CD4-positive, alpha-beta T cell treated with Interleukin-2 at 100 ng/mL for 4 hours (primary cell): ENCODE measurements around the gene PARD3.
"Not testable (repeated sequence)": the region's sequence is repeated elsewhere in the genome, so short reads cannot be mapped to it uniquely, and the experiment has no call there.

Experiments
- DNase-seq: peaks from one replicate; pipeline ENCODE4 v3.0.0-alpha.2; 2020; ENCODE audit warnings: low spot score

PARD3 gene

DNA sequence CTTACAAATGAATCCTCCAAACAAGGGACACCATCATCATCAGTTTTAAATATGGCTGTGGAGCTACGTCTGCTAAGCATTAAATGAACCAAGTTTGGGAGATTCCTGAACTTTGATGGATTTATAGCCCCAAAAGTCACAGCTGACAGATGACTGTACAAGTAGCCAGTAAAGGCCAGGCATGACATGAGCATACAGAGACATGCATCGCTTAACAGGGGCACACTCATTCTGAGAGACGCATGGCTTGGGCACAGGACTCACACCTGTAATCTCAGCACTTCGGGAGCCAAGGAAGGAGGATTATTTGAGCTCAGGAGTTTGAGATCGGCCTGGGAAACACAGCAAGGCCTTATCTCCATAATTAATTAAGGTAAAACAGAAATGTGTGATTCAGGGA, 166.2 kb downstream of the PARD3 start:
- DNase-seq: no peak

DNA sequence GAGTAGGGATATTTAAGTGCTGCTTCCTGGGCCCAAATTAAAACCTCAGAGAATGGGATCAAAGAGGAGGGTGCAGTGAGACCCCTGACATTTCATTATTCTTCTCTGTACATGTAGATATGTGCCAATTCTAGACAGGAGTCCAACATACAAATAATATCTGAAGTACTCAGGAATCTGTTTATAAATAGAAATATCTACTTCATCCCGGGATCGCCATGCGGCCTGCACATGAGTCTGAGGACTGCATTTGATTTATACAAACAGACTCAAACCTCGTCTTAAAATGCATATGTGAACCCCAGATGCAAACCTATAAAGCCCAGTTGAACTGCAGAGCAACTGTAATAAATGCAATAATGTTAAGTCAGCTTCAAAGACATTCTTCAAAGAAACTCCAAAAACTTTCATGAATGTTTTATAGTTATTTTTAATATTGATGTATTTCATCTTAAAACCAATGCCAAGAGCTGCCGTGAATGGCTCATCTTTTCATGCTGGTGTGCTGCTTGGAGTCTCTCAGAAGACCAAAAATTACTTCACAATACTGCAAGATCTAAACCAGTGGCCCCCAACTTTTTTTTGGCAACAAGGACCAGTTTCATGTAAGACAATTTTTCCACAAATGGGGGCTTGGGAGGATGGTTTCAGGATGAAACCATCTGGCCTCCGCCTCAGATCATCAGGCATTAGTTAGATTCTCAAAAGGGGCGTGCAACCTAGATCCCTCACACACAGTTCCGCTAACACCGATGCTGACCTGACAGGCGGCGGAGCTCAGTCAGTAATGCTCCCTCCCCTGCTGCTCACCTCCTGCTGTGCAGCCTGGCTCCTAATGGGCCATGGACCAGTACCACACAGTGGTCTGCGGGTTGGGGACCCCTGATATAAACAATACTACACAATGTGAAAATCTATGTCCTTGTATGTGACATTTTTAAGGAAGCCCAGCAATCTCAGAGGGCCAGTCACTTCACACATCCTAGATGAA, 166.9 kb downstream of the PARD3 start:
- DNase-seq: no peak

DNA sequence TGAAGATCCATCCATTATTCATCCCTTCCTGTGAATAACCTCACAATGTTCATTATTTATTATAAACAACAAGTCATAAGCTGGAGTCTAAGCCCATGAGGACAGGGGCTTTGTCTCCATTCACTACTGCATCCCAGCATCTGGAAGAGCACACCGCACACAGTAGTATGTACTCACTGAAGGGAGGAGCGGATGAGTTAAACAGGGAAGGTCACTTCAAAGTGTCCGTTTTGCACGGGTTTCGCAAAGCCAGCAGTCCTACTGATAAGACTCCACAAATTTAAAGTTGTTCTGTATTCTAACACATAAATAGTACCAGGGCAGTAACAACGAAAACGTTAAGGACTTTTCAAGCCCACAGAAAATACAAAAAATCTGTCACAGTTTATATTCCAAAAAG, 167.9 kb downstream of the PARD3 start:
- DNase-seq: no peak

DNA sequence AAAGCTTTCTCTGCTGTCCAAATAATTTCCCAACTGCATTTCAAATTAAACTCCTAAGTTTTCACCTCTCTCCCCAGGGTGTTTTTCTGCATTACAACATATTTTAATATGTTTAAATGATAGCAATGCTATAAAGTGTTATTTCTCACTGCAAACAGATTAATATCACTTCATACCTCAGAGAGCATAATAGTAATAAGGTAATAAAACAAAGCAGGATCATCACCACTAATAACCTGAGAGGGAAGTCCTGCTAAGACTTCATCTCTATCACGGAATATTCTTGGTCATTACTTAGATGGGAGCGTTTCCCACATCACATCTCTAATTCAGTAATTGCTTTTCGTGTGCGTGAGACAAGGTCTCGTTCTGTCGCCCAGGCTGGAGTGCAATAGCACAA, 168.8 kb downstream of the PARD3 start:
- DNase-seq: no peak

DNA sequence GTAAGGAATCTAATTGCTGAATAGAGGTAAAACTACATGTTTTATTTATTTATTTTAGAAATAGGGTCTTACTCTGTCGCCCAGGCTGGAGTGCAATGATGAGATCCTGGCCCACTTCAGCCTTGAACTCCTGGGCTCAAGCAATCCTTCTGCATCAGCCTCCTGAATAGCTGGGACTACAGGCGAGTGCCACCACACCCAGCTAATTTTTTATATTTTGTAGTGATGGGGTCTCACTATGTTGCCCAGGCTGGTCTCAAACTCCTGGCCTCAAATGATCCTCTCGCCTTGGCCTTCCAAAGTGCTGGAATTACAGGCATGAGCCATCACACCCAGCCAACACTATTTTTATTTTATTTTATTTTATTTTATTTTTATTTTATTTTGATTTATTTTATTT, 170.3 kb downstream of the PARD3 start:
- DNase-seq: not testable (repeated sequence)

DNA sequence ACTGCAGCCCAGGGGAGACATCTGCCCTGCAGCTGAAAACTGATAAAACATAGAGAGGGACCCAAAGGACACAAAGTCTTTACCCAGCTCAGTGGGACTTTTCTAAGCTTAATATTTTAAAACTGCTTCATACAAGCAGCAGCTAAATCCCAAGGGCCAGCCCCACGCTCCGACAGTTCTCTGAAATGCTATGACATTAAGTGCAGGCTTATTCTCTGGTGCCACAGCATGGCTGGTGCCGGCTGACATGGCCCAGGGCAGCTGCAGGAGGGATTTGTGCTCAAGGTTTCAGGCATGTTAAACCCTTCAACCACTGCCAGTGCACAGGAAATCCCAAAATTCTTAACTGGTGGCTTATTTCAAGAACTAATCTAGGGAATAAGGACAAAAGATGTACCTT, 170.9 kb downstream of the PARD3 start:
- no peak for DNase-seq

DNA sequence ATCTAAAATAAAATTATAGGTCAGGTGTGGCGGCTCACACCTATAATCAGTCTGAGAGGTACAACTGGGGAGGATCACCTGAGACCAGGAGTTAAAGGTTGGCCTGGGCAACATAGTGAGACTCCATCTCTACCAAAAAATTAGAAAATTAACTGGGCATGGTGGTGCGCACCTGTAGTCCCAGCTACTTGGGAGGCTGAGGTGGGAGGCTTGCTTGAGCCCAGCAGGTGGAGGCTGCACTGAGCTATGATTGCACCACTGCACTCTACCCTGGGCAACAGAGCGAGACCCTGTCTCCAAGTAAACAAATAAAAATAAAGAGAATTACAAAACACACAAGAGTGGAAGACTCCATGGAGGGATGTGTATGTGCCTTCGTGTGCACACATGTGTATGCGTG, 171.5 kb downstream of the PARD3 start:
- no peak for DNase-seq

DNA sequence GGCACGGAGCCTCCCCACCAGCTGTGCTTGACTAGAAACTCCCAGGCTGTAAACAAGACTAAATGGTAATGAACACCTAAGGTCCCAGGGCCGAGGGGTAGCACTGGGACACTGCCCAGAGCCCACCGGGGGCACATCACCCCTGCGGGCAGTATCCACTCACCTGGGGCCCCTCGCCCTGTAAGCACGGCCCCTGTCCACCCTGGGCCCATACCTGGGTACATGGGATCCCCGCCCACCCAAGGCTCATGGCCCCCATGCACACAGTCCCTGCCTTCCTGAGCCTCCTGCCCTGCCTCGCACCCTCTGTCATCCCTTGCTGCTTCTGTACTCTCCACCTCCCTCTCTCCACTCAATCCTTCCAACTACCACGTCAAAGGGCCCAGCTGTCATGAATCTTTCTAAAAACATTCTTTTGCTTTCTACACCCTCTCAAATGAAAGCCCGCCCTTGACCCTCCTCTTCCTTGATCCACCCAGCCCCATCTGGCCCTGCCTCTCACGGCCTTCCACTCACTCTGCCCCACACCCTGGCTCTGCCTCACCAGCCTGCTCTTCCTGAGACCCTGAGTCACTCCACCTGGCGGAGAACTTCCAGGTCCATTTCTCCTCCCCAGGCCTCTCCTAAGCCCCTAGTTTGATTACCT, 173.1 kb downstream of the PARD3 start:
- DNase-seq: no peak

DNA sequence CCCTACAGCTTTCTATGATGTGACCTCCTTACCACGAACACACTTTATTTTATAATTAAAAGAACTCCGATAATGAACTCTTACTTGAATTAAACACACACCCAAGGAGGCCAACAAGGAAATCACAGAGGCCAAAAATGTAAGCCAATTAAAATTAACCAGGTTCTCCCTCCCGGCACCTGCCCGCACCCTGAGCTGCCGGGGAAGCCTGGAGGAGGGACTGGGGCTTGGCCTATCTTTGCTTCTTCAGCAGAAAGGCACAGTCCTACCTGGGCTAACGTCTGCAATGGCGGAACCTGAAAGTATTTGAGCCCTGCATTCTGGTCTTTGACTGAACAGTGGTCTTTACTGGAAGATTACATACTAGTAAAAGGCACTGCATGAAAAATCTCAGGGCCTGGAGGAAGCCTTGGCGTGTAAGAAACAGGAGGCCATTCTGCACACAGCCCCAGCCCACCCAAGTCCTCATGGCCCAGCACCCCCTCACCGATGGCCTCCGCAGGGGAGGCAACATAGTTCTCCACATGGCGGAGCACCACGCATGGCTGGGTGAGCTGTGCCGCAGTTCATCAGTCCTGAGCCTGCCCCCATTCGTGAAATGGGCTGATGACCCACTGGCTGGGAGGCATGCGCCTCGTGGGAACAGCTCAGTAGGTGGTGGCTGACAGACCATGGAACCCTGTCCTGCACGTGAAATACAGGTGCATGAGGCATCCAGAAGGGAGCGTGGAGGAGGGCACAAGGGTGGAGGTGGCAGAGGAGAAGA, 173.8 kb downstream of the PARD3 start:
- no peak for DNase-seq

DNA sequence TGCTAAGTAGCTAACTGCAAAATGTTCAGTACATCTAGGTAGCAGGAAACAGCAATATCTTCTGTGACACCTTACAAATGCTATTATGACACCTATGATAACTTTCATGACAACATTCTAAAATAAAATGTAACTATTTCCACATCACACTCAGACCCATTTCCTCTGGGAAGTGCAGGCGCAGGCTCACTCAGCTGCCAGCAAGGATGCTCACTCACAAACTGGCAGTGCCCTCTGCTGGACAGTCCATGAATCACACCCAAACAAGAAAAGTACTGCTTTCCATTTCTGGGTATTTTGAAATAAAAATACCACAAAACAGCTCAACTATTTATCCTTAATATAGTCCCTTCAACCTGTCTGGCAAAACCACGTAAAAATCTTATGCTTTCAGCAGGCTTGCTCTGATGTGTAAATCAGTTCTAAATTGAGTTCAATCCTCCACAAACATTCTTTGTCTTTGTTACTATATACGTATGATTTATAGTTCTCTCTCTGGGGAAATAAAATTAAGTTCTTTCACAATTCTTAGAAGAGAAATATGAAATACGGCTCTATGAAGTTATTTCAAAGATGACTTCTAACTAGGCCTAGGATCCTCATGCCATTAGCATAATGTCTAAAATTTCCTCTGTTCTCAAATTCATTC, 176.6 kb downstream of the PARD3 start:
- peak; percentile 70 for DNase-seq

DNA sequence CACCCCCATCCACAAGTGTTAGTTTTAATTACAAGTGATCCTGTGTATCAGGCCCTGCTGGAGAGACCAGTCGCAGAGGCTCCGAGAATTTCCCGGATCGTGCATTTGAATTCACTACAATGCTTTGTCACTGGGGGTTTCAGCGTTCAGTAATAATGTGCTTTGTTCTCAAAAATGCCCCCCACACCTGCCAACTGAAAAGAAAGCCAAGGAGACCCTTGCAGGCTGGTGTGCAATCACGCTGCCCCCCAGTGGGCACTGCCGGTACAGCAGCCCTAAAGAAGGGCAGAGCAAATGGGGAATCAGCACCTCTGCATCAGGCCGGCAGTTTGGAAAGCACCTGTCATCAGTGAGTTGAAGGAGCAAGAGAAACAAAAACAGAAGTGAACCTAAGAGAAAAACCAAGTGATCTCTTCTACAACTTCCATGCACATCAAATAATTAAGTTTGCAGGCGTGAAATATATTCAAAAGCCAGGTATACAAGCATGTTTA, 177.6 kb downstream of the PARD3 start:
- peak; percentile 59 for DNase-seq

DNA sequence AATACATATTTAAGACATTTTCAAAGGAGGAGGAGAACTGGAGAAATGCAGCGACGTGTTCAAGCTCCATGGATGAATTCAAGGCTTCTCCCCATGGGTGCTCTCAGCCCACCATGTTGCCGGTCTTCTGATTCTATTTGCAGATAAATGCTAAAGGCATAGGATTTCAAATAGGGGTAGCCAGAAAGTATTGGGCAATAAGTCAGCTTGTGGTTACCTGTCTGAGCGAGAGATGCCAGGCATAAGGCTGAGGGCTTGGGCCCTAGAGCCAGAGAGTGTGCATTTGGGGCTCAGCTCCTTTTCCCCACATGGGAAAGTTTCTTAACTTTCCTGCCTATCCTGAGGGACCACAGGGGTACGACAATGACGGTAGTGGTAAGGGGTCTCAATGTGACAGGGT, 180.0 kb downstream of the PARD3 start:
- DNase-seq: no peak

DNA sequence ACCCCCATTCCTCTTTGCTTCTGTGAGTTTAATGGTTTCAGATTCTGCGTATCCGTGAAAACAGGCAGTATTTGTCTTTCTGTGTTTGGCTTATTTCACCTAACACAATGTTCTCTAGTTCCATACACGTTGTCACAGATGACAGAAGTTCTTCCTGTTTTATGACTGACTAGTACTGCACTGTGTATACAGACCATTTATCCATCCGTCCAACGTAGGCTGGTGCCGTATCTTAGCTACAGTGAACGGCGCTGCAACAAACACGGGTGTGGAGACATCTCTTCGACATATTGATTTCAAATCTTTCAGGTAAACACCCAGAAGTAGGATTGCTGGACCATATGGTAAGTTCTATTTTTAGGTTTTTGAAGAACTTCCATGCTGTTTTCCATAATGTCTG, 181.7 kb downstream of the PARD3 start:
- DNase-seq: no peak

DNA sequence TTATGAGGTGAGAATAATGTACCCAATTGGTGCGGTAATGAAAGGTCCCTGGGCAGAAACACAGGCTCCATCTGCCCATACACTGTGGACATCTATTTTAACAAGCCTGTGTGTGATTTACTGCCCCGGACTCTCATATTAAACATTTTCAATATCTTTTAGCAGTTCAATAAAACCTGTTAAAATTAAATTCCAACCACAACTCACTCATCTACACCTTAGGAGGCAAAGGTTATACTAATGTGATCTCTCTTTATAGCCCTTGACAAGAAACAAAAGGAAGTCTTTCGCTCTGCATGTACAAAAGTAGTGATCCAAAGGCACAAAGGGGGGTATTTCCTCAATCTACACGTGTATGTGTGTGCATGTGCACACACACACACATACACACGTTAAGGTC, 186.0 kb downstream of the PARD3 start:
- no peak for DNase-seq

DNA sequence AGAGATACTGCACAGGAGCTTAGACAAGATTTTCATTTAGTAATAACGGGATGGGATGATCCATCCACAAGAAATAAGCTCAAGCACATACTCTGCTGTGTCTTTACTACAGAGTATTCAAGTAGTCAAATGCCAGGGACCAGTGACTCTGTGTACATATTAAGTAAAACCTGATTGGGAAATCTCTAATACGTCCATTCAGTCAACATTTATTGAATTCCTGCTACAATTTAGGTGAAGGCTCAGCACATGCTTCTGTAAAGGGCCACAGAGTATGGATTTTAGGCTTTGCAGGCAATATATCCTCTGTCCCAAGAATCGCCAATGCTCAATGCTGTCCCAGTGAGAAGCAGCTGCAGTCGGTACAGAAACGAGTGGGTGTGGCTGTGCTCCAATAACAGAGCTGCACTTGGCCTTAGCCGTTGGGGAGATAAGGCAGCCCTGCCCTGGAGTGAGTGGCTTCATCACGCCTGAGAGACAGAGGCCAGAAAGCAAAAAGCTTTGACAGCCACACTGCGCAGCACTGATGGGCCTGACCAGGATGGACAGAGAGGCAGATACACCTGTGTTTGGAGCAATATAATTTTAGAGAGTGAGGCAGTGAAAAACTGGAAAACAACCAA, 186.8 kb downstream of the PARD3 start:
- no peak for DNase-seq

DNA sequence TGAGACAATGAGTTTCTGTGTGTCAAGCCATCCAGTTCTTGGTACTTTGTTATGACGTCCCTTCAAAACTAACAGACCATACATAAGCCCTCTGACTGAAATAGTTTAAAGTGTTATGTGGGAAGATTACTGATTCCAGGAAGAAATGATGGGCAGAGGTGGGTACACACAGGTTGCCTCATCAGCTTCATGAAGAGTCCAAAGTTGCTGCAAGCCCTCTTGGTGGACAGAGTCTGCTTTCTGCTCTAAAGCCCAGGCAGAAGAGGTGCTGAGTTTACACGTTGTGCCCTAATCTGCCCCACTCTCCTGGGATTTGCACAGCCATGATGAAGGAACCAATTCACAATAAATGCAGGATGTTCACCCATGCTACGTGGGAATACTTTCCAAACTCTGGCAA, 187.4 kb downstream of the PARD3 start:
- DNase-seq: no peak

DNA sequence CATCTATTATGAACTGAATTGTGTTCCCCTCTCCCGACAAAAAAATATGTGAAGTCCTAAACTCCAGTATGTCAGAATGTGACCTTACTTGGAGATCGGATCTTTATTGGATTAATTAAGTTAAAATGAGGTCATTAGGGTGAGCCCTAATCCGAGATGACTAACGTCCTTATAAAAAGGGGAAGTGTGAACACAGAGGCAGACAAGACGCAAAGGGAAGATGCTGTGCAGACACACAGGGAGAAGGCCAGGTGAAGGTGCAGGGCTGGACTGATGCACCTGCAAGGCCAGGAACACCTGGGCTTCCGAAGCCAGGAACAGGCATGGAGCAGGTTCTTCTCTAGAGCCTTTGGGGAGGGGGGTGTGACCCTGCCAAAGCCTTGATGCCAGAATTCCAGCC, 187.8 kb downstream of the PARD3 start:
- no peak for DNase-seq

DNA sequence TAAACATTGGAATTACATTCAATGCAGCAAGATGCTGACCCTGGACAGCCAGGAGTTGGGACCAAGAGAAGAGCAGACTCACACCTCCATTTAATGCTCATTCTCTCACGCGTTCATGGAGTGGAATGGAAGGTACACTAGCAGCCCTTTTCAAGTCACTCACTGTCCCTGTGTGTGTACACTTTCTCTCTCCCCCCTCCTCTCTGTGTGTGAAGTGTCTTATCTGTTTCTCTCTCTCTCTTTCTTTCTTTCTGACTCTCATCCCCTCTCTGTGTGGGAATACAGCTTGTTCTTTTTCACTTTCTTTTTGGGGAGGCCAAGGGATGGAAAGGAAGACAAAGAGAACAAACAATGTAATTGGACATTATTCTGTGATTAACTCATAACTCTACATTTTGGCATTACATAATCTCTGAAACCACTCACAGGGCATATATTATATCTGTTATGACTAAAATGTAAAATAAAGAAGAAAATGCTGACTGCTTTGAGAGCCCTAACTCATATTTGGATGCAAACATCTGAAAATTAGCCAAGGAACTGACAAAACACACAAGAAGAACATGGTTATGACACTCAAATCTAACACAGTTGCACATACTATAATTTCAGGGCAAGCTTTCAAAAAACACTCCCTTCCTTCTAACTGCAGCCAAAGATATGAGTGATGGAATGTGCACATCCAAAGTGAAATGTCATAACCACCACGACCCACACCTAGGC, 188.8 kb downstream of the PARD3 start:
- DNase-seq: no peak

DNA sequence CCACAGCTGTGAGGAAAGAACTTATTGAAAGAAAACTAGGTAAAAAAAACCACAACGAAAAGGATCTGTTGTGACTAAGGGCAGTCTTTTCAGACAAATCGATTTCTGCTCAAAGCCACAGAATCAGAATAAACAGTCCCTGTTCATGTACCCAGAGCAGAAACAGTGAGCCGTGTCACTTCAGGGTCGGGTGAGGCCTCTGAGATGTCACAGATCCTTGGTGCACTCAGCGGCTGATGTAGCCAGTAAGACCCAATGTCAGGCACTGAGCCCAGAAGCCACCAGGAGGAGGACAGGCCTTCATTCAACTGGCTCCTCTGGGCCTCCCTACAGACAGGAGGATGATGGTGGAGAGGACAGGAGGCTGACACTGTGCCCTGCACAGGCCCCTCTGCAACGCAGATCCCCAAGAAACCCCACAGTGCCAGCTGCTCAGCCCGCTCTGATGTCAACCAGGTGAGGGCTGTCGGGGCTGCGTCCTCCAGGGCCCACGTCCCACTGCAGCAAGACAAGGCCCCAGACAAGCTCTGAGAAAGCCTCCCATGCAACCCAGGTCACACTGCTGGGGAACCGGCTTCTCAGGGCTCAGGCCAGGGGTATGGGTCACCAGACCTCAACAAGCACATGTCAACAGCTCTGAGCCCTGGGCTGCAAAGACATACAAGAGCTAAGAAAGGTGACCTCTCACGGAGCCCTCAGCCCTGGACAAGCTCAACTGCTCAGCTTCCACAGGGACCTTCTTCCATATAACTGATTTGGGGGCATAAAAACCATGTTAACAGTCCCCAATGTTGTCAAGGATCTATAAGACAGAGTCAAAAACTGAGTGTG, 190.6 kb downstream of the PARD3 start:
- DNase-seq: no peak

DNA sequence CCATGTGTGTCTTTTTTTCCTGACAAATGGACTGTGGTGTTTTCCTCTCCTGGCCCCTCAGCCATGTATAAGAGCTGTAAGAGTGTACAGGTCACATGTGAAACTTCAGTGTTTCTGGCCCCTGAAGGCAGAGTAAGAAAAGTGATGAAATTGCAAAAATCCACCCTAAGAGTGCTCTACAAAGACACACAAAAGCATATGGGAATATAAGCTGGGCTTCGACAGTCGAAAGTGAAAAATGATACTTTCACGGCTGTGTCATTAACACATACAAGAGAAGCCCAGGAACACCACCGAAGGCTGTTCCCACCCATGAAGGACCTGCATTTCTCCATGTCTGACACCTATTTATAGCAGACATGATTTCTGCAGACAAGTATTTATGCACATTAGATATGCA, 192.2 kb downstream of the PARD3 start:
- DNase-seq: no peak
